Stimulated activated effector memory CD8-positive, alpha-beta T cell treated with anti-CD3 and anti-CD28 coated beads, Interleukin-12 subunit alpha, Interleukin-12 subunit beta, amount 100 ng/mL, for 72 hours (primary cell): ENCODE measurements around the gene CDX2.

Experiments used
- ATAC-seq: fragments of 150-1000 bp; cut with Tn5 transposase; 2 replicates; pipeline ENCODE4 v1.10.0; 2021
- DNase-seq, 2 donors: peaks; one replicate each; pipeline ENCODE4 v3.0.0; 2021 to 2022; ENCODE audit warnings: low spot score in 2 of 2
- H3K27ac Mint-ChIP-seq: one replicate; pipeline ENCODE4 v1.8.0; 2022; ENCODE audit warnings: mild to moderate bottlenecking, mixed read lengths
- H3K36me3 Mint-ChIP-seq: one replicate; pipeline ENCODE4 v1.8.0; 2022; ENCODE audit warnings: mild to moderate bottlenecking, mixed read lengths
- H3K4me1 Mint-ChIP-seq: one replicate; pipeline ENCODE4 v1.8.0; 2022; ENCODE audit warnings: mixed read lengths
- H3K4me3 Mint-ChIP-seq: one replicate; pipeline ENCODE4 v1.8.0; 2022; ENCODE audit warnings: mild to moderate bottlenecking, mixed read lengths
- H3K9me3 Mint-ChIP-seq: one replicate; pipeline ENCODE4 v1.8.0; 2022; ENCODE audit warnings: mixed read lengths

Gene CDX2

DNA sequence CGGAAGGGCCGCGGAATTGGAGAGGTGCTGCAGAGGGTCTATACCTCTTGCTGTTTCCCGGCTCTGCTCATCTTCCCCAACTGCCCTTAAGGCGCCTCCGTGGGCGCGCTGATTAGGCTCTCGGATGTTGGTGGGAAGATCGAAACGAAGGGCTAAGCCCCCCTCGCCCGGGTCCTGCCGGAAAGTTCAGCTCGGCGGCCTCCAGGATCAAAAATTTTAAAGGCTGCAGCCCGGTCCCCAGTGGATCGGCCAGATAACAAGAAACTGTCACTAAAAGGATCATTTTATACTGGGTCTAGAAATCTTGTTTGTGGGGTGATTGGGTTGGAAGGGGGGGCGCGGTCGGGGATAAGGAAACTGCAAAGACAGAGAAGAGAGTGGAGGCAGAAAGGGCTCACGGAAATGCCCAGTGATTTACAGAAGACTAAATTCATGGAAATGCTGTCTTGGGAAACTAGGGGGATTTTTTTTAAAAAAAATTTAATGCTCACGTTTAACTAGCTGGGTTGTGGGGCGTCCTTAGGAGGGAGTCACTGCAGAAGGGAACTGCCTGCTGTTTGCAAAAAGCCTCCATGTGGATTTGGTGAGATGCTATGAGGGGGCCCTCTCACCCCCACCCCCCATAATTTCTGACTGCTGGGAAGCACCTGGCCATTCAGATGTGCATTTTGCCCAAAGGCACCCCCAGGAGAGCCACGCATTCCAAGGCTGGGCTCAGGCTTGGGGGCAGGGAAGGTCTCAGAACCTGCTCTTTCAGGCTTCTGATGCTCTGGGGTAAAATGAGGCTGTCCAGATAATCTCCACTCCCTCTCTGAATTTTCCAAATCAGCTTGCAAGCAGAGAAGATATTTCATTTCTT is 7.7 kb downstream of the CDX2 start:
- Mint-ChIP-seq H3K4me3 (peak overlapping the region; percentile 47), H3K4me1 (peaks cover 10% of the 10 kb centered on the region)

DNA sequence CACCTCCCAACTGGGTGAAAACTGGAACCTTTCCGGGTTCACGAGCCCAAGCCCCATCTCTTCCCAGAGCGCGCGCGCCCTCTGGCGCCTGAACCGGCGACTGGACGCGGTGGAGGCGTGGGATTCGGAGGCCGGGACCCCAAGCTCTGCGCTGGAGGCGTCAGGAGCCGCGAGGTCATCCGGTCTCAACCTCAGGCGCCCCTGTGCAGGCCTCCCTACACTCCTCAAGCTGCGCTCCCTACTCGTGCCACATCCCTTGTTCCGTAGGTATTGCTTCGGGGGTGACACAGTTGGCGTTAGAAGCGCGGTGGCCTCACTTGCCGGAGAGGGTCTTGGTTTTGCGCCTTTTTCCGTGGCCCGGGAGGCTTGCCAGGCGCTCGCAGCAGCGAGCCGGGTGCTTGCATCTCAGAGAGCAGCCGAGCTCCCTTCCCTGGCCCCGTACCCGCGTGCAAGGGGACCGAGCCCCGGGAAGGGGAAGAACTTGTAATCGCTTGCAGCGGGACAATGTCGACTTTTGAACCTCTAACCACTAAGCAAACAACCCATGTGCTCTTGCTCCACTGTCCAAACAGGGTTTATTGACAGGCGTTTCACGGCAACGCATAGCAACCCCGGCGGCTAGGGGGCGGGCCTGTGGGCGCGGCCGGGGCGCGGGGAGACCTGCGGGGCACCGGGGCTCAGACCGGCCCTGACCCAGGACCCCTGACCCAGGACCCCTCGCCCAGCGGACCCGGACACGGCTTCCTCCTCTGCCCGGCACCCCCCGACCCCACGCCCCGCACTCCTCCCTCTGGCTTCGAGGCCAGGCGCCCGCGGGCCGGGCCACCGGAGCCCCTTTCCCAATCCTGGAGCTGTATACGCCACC is 8.5 kb downstream of the CDX2 start:
- Mint-ChIP-seq H3K4me1 (peaks cover 10% of the 10 kb centered on the region), H3K27ac (no peak overlapping the region), H3K36me3 (no peaks in the 10 kb centered on the region), H3K9me3 (no peaks in the 10 kb centered on the region), H3K4me3 (peak overlapping the region; percentile 47)
- DNase-seq (no peak), ATAC-seq (peak; percentile 42)

More for the DNA sequence above, 7.7 kb downstream of the CDX2 start:
- Mint-ChIP-seq H3K9me3 (no peaks in the 10 kb centered on the region), H3K27ac (no peak overlapping the region), H3K36me3 (no peaks in the 10 kb centered on the region)
- DNase-seq (no peak), ATAC-seq (no peak)

DNA sequence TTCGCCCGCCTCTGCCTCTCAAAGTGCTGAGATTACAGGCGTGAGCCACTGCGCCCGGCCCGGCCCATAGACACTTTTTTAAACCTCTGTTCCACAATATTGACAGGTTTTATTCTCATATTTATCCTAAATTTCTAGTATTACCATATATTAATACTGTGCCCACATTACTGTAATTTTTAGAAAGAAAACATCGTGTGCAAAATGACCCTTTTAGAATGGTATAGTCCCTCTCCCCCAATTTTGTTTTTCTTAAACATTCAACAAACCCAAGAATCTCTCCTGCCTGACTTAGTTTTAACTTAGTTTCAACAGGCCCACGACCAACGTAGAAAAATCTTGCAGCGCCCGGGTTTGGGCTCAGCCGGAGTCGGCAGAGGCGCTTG is 9.1 kb downstream of the CDX2 start:
- no peak overlapping the region for H3K27ac Mint-ChIP-seq
- DNase-seq (no peak), ATAC-seq (no peak)
- H3K4me3 Mint-ChIP-seq, result peak overlapping the region; percentile 47
- H3K9me3 Mint-ChIP-seq, result no peaks in the 10 kb centered on the region
- no peaks in the 10 kb centered on the region for H3K36me3 Mint-ChIP-seq
- peaks cover 10% of the 10 kb centered on the region for H3K4me1 Mint-ChIP-seq

DNA sequence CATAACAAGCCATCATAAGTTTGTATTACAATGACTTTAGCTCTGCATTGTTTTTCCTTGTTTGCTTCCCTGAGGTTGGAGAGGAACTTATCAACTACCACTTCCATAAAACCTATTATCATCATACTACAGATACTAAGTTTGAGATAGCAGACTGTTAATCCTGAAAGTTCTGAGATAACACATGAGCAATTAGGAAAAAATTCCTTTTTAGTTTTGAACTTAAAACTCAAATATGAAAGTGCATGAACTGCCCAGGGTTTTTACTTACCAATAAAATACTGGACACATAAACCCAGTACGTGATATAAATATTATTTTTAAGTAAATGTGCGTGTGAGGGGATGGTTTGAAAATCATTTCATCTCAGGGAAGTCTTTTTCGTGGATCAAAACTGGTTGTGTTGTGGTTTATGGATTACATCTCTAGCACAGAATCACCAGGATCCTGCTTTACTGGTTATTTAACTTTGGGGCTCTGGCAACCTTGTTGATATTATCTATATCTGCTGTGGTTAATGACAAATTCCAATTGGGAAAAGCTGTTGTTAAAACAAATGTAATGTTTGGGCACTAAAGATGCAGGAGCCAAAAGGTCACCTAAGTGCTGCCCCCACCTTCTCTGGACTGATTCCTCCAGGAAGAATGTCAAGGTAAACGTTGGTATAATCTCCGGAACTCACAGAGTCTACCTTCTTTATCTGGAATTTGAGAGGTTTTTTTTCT is 12.4 kb downstream of the CDX2 start:
- no peak overlapping the region for H3K27ac Mint-ChIP-seq
- DNase-seq (no peak), ATAC-seq (no peak)
- peaks cover 13% of the 10 kb centered on the region for H3K4me1 Mint-ChIP-seq
- H3K4me3 Mint-ChIP-seq, result no peak overlapping the region
- peaks cover 6% of the 10 kb centered on the region for H3K36me3 Mint-ChIP-seq
- no peaks in the 10 kb centered on the region for H3K9me3 Mint-ChIP-seq

DNA sequence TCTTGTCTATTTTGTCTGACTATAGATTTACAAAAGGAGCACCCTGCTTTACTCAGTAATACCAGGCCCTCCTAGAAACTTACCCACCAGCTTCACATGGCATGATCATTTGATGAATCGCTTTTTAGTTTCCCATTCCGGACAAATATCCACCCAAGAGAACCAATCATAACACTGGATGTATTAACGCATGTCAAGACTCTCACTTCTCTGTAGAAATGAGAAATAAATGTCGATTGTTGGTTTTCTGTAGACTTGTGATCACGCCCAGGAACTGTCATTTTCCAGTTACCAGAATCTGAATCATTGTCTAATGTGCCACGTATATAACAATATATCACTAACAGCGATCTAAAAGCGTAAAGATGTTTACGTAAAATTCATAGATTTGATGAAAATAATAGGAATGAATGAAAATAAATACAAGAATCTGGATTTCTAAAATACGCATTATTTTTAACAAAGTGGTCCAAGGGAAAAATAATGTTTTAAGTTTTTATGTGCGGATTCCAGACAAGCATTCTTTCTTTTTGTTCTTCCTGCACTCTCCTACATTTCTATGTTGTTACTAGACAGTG is 14.0 kb downstream of the CDX2 start:
- Mint-ChIP-seq H3K4me3 (no peak overlapping the region), H3K36me3 (peaks cover 6% of the 10 kb centered on the region), H3K4me1 (peaks cover 8% of the 10 kb centered on the region), H3K9me3 (no peaks in the 10 kb centered on the region), H3K27ac (no peak overlapping the region)
- ATAC-seq (no peak), DNase-seq (no peak)

DNA sequence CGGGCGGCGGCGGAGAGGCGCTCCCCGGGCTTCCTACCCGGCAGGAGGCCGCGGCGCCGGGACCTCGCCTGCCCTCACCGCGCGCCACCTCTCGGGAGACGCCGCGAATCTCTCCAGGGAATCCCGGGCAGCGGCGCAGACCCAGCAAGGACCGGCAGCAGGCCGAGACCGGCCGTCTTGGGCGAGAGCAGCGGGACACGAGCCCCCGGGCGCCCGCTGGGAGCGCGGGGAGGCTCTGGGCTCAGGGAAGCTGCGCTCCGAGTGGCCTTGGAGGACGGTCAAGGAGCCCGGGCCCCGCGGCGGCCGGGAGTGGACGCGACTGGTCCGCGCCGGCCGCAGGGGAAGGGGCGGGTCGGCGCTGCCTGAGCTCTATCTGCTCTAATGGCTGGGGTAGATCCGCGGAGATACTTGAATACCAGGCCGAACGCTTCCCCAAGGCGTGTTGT is 14.7 kb downstream of the CDX2 start:
- Mint-ChIP-seq H3K4me3 (peak overlapping the region; percentile 66), H3K4me1 (peaks cover 8% of the 10 kb centered on the region), H3K36me3 (peaks cover 6% of the 10 kb centered on the region), H3K9me3 (no peaks in the 10 kb centered on the region), H3K27ac (no peak overlapping the region)
- ATAC-seq (peak; percentile 56), DNase-seq (no peak)

DNA sequence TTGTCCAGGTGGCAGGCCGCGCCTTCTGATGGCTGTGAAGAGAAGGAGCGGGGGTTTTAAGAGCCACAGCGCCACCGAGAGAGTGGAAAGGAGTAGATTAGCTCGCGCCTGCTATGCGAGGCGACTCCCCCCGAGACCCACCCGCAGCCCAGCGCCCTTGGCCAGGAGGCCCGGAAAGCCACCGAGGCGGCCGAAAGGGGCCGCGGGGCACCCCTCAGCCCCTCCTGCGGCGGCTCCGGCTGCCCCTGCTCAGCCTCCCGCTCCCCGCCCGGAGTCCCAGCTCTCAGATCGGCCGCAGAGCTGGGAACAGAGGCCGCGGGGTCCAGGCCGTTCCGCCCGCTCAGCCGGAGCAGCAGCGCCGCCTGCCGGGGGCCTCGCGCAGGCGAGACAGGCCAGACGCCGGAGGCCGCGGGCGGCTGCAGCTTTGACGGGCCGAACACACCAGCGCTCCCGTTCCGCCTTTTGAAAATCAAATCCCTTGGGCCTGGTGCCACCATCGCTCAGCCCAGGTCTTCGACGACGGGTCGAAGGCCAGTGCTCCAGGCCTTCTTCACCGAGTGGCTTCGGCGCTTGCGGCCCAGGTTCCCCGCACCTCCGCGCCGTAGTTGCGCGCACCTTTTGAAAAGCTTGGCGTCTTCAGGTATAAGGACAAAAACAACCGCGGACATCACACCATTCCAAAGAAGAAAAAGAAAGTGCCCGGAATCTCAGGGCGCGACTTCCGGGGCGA is 15.3 kb downstream of the CDX2 start:
- Mint-ChIP-seq H3K4me3 (peak overlapping the region; percentile 66), H3K4me1 (peaks cover 8% of the 10 kb centered on the region), H3K9me3 (no peaks in the 10 kb centered on the region), H3K27ac (no peak overlapping the region), H3K36me3 (peaks cover 6% of the 10 kb centered on the region)
- ATAC-seq (peak; percentile 96), DNase-seq (peak; percentile 73 to 83)

DNA sequence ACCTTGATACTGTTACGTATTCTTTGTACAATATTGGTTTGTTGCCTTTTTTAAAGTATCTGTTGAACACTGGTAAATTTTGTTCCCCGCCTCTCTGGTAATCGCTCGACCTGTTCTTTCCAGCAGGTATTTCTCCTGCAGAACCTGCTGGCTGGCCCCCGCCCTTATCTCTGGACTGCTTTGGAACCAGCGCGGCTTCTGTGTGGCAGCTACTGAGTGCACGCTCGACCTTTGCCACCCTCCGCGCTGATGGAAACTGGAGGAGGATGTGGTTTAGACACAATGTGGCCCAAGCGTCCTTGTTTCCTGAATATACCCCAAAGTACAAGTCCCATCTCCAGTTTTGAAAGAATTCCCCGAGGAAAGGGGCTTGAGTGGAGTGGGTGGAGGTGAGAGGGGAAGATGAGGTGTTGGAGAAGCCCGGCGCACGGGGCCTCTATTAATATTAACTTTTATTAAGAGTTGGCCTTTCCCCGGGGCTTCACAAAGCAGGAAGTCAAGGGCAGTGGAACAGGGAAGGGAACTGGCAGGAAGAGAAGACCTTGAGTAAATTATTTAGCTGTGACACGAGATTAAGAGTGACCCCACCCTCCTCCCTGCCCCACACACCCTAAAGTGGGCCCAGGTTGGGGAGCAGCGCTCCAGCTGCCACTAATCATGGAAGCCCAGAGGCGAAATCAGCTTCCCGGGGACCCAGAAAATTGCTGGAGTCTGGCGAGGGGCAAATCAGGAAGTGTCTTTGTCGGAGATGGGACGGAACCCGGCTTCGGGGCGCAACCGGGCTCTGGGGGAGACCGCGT is 16.0 kb downstream of the CDX2 start:
- Mint-ChIP-seq H3K9me3 (no peaks in the 10 kb centered on the region), H3K4me1 (peaks cover 8% of the 10 kb centered on the region), H3K36me3 (peaks cover 6% of the 10 kb centered on the region), H3K4me3 (peak overlapping the region; percentile 66), H3K27ac (no peak overlapping the region)
- DNase-seq (no peak), ATAC-seq (no peak)

DNA sequence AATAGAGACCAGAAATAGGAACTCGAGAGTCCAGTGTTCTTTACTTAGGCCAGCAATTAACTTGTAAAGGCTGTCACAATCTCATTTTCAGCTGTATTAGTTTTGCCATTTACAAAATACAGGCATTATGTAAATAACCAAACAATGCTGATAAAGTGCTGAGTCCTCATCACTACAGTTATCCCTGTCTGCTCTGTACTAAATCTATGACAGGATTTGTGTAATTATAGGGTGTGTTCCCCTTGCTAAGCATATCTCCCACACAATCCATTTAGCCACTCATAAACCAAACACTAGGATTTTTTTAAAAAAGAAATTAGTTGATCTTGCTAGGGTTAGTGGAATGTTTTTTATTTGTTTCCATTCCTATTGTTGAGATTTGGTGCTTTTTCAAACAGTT is 26.1 kb downstream of the CDX2 start:
- no peak overlapping the region for H3K4me3 Mint-ChIP-seq
- H3K4me1 Mint-ChIP-seq, result no peaks in the 10 kb centered on the region

DNA sequence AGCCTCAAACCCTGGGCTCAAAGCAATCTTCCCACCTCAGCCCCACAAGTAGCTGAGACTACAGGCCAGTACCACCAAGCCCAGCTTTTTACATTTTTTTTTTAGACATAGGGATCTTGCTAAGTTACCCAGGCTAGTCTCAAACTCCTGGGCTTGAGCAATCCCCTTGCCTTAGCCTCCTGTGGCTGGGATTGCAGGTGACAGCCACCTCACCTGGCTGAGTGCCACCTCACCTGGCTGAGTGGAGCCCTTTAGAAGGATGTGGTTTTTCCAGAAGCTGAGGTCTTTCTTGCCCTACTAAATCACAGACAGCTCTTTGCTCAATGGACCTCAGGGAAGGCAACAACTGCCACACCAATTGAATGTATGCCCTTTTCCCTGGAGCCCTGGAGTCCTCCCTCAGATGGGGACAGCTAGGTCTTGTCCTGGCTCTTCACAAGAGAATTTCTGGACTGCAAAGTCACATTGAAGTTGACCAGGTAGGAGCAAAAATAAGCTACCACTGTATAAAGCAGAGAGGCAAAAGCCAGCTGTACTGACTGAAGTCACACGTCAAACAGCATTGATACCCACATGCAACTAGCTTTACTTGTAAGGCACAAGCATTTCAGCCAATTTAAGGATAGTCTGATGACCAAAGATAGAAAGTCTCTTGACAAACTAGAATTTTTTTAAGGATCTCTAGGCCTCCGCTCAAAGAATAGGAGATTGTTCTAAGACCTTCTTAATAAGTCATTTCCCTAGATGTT is 35.4 kb downstream of the CDX2 start:
- H3K4me3 Mint-ChIP-seq, result no peak overlapping the region
- no peaks in the 10 kb centered on the region for H3K4me1 Mint-ChIP-seq
- ATAC-seq, result peak; percentile 39
- no peaks in the 10 kb centered on the region for H3K9me3 Mint-ChIP-seq
- no peak overlapping the region for H3K27ac Mint-ChIP-seq
- DNase-seq, result no peak
- H3K36me3 Mint-ChIP-seq, result no peaks in the 10 kb centered on the region

More for the DNA sequence above, 26.1 kb downstream of the CDX2 start:
- Mint-ChIP-seq H3K36me3 (no peaks in the 10 kb centered on the region), H3K27ac (no peak overlapping the region), H3K9me3 (no peaks in the 10 kb centered on the region)
- ATAC-seq, result no peak
- DNase-seq, result no peak

DNA sequence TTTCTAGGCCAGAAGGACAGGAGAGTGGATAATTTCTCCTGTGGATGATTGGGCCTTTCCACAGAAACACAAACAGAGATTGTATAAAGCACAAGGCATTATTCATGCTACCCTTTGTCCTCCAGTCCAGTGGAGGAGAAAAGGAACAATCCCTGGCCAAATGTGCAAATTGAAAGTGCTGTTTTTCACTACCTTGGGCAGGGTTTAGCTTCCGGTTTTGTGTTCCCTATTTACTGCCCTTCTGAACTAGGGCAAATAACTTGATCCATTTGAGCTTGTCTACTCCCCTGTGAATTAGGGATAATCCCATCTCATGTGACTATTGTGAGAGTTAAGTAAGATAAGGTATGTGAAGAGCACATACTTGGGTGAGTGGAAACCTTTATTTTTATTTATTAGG is 36.0 kb downstream of the CDX2 start:
- Mint-ChIP-seq H3K4me1 (peaks cover 2% of the 10 kb centered on the region), H3K4me3 (no peak overlapping the region), H3K9me3 (no peaks in the 10 kb centered on the region), H3K36me3 (no peaks in the 10 kb centered on the region), H3K27ac (no peak overlapping the region)
- ATAC-seq, result no peak
- no peak for DNase-seq

DNA sequence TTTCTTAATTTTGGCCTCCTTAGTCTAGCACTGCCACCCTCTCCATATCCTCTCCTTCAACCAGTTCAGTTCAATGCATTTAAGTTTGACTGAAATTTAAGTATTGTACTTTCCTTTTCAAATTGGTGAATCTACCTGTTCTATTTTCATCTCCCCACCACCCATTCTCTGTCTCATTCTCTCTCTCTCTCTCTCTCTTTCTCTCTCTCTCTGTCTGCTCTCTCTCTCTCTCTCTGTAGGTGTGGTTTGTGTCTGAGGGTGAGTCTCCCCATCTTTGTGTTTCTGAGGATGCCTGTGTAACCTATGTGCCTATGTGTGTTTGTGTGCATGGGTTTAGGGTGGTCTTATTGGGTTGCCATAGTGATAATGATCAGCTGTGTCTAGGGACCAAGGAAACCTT is 39.2 kb downstream of the CDX2 start:
- Mint-ChIP-seq H3K4me3 (no peak overlapping the region), H3K36me3 (no peaks in the 10 kb centered on the region), H3K27ac (no peak overlapping the region), H3K9me3 (no peaks in the 10 kb centered on the region), H3K4me1 (peaks cover 27% of the 10 kb centered on the region)
- DNase-seq (no peak), ATAC-seq (no peak)
